K562 (cell line): ENCODE measurements around the gene CDC45.
"Not testable (repeated sequence)": the region's sequence is repeated elsewhere in the genome, so short reads cannot be mapped to it uniquely, and the experiment has no call there.

Experiments used
- TEAD4 ChIP-seq, 2 experiments: sonication (generic) in 1 of 2; formaldehyde crosslinking in 1 of 2; IDR thresholded peaks; 2 replicates each; pipeline versions ENCODE4 v1.6.1 to v1.8.0; 2012 to 2022; ENCODE audit warnings: borderline replicate concordance in 1 of 2, inconsistent platforms in 1 of 2, low read length in 1 of 2, mild to moderate bottlenecking in 1 of 2, missing genetic modification reagents in 1 of 2
- ZNF282 ChIP-seq: sonication (generic); formaldehyde crosslinking; IDR thresholded peaks from 2 replicates; pipeline ENCODE4 v1.8.1; 2023; ENCODE audit warnings: missing genetic modification reagents

- TF ChIP-seq TEAD4 (IDR thresholded peaks at IDR 0.05; ENCODE audit: low read length); TEAD4 (CRISPR knock-in tag; IDR thresholded peaks at IDR 0.05; ENCODE audit: borderline replicate concordance); ZNF282 (CRISPR knock-in tag): not testable (repeated sequence)
Observed at GRCh38 chr22:19548427-19548826, 68.7 kb downstream of the CDC45 start.
